NCI-H1092 (cell line): ENCODE measurements around the gene PTGES3L.
A peak's percentile ranks its signal among the peaks of the same experiment; 100 is the strongest.

Experiments used
- DNase-seq: peaks from one replicate; lab custom pipeline; 2025; lab: John Stamatoyannopoulos, UW

The PTGES3L gene

DNA sequence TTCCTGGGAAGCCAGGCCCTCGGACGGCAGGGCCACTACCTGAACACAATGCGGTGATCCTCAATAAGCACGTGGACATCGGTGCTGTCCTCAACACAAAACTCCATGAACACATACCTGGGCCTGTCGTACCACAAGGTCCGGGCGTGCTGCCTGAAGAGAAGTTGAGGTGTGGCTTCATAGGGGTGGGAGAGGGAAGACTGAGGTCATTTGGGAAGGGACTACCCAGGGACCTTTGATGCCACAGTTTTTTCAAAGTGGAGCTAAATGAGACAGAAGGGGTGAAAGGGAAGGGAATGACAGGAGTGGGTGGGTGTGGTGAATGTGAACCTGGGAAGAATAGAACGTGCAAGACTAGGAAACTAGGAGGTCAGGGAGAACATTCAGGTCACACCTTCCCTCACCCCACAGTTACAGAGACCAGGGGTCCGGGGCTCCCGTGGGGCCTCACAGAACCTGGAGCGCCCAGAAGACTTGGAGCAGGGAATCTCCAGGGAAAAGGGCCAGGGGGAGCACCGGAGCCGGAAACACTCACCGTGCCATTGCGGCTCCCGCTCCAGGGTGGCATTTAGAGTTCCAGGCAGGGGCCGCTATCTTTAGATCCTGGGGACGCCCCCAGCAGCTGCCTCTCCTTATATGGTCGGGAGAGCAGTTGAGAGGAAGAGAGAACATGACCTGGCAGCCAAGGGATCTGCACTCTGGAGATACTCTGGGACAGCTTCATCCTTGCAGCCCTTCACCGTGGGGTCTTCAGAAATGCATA, at the start of gene PTGES3L:
TSS of gene PTGES3L (minus strand) at position 570 of the 763 bp plus-strand sequence. CDS start at position 543, 27 bp downstream.
- peak; percentile 72 for DNase-seq

DNA sequence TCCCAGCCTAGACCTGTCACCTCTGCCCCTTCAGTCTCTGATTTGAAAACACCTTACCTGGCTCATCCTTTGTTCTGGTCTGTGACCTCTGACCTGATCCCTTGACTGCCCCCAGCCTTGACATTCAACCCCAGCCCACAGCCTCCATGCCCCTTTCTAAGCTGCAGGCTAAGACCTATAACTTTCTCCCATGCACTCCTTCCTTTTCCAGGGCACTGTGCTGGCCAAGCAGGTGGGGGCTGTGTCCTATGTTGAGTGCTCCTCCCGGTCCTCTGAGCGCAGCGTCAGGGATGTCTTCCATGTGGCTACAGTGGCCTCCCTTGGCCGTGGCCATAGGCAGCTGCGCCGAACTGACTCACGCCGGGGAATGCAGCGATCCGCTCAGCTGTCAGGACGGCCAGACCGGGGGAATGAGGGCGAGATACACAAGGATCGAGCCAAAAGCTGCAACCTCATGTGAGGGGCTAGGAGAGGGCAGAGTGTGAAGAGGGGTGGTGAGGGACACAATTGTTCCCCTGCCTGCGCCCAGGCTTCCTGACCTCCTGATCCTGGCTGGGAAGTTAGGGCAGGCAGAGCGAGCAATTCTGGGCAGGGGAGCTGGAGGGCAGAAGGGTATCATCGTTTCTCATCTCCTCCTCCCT, 48.5 kb upstream of the PTGES3L start:
- no peak for DNase-seq

DNA sequence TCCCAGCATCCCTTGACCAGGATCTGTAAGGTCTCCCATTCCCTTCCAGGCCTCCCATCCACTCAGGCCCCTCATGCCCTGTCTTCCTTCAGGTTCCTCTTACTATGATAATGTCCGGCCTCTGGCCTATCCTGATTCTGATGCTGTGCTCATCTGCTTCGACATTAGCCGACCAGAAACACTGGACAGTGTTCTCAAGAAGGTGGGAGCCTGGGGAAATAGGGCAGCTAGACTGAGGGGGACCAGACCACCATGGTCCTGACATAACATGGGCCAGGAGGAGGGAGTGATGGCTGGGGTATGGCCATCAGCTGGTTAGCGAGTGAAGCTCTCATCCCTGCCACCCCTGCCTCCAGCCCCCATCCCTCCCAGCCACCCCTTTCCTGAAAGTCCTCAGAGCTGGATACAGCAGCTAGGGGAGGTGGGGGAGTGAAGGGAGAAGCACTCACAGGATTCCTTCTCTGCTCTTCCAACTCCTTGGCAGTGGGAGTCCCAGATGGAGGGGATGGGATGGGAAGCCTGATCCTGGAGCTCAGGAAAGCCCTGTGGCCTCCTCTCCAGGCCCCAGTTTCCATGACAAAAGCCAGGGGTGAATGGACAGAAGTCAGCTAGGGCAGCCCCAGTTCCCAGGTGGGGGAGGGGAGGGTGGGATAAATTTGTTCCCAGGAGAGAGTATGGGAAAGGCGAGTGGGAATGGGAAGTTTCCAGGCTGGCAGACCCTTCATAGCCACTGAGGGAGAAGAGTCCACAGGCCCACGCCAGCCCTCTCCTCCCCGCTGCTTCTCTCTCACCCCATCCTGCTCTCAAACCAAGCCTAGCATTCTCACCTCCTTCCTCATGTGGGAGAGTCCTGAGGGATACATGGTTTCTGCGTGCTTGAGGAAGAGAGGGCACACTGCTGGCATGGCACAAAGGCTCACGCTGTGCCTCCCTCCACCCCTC, 47.5 kb upstream of the PTGES3L start:
- DNase-seq = no peak

DNA sequence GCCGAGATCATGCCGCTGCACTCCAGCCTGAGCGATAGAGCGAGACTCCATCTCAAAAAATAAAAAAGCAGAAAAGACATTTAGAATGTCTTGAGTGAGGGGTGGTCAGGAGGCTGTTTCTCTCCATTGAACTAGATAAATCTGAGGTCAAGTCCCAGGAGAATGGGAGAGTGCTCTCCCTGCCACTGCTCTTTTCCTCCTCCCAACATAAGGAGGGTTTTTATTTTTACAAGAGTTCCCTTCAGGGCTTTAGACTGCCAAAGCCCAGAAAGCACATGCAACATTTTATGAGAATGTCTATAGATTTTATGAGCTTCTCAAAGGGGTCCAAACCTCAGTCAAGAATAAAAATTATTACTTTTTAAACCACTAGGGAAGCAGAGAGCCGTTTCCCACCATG, 46.7 kb upstream of the PTGES3L start:
- DNase-seq = no peak

GRCh38 chr17:43025766-43026537, 46.1 kb upstream of the PTGES3L start:
- no peak for DNase-seq

DNA sequence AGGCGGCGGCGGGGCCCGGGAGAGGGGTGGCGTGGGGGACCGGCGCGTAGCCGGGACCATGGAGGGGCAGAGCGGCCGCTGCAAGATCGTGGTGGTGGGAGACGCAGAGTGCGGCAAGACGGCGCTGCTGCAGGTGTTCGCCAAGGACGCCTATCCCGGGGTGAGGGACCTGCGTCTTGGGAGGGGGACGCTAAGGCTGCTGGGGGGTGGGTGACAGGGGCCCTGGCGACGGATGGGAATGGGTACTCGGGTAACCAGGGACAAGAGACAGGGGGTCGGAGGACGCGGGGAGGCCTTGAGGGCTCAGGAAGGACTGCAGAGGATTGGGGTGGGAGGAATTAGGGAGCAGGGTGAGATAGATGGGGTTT, 45.4 kb upstream of the PTGES3L start:
- no peak for DNase-seq

- DNase-seq = peak; percentile 90
Measured at GRCh38 chr17:43024407-43025289, 44.8 kb upstream of the PTGES3L start, which contains the start of gene RND2. Gene RND2, plus strand, starts transcription at chr17:43025231. Its CDS starts 117 bp downstream, at chr17:43025348.

- peak; percentile 56 for DNase-seq
Measured at GRCh38 chr17:43021741-43022512, 42.0 kb upstream of the PTGES3L start, which contains the start of gene VAT1. Gene VAT1, minus strand, starts transcription at chr17:43022385. Its CDS starts 63 bp downstream, at chr17:43022322.

DNA sequence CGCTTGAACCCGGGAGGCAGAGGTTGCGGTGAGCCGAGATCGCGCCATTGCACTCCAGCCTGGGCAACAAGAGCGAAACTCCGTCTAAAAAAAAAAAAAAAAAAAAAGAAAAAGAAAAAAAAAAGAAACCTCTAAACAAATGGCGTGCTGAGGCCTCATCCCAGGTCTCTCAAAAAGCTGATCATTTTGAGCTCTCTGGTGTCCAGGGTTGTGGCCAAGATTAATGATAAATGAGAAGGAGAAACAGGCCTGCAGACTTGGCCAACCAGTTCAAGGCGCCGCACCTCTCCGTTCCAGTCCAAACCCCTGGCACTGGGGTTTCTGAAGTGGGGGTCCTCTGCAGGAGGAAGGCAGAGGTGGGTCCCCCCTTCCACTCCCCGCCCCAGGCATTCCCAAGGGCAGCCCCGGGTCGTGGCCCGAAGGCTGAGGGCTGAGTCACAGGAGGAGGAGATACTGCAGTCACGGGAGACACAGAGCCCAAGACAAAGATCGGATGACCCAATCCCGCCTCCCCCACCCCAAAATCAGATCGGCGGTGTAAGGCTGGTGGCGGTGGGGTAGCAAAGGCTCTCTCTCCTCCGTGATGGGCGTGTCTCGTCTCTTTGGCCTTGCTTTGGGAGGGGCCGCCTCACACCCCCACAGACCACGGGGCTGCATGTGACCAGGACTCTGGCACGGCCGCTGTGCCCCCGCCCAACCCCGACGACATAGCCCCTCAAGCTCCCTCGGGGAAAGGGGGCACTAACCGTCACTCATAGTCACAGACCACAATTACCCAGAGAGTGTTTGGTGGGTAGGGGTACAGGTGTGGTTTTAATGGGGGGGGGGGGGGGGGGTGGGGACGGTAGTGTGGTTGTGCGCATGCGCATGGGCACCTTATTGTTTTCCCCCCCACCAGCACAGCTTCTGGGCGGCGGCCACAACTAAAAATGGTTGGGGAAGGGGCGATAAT, 41.2 kb upstream of the PTGES3L start:
- DNase-seq = no peak

GRCh38 chr17:43020030-43020621, 40.2 kb upstream of the PTGES3L start:
- no peak for DNase-seq

- DNase-seq = no peak
Measured at GRCh38 chr17:43019418-43019817, 39.5 kb upstream of the PTGES3L start.

GRCh38 chr17:43018932-43019331, 39.1 kb upstream of the PTGES3L start:
- no peak for DNase-seq

DNA sequence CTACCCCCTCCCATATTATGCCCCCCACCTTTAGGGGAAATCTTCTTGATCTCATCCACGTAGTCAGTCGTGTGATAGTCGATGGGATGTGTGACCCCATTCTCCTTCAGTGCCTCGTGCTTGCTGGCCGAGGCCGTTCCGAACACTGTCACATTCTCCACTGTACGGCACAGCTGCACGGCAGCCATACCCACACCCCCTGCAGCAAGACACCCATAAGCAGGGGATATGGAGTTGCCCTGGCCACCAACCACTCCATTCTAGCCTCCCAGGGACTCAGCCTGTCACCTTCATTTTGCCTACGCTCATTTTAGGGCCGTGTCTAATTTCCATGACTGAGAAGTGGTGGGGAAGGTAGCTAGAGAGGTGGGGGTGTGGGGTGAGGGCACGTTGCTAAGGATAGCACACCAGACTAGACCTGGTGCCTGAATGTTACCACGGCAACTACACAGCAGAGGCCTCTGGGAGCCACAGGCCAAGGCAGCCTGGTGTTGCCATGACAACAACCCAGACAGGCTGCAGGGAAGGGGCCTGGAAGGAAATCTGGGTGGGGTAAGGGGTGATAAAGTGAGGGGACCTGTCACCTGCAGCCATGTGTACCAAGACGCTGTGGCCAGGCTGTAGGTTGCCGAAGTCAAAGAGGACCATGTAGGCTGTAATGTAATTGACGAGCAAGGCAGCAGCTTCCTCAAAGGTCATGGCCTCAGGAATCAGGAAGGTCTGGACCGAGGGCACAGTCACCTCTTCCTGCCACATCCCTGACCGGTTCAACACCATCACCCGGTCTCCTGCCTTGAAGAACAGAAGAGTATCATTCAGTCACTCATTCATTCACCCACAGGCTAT, 38.4 kb upstream of the PTGES3L start:
- DNase-seq = no peak

DNA sequence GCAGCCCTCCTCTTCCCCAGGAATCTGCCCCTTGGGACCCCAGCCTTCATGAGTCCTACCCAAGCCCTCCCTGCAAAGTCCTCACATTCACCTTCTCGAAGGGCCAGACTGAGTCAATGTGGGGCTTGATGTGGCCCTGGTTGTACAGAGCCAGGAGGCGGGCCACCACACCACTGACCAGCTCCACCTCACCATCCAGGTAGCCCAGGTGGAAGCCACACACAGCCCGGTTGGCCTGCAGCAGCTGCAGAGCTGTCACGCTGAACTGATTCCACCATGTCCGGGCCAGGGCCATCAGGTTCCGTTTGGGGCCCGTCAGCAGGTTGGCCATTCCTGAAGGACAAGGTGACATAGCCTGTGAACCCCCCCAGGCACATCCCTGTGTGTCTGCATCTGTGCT, 36.3 kb upstream of the PTGES3L start:
- DNase-seq = no peak

DNA sequence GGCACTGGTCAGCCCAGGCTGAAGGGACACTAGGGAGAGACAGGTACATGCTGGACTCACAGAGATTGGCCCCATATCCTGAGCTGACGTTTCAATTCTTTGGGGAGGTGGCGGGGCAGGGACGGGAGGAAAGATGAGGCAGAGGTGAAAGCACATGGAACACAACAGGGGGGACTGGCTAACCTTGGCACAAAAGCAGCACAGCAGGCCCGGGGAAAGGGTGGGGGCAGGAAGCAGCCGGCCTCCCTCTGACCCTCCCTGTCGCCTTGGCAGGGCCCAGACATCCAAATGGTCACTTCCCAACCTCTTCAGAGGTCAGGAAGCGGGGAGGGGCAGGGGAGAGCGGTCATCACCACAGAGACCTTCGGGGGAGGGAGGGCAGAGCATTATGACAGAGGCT, 35.7 kb upstream of the PTGES3L start:
- DNase-seq = no peak

DNA sequence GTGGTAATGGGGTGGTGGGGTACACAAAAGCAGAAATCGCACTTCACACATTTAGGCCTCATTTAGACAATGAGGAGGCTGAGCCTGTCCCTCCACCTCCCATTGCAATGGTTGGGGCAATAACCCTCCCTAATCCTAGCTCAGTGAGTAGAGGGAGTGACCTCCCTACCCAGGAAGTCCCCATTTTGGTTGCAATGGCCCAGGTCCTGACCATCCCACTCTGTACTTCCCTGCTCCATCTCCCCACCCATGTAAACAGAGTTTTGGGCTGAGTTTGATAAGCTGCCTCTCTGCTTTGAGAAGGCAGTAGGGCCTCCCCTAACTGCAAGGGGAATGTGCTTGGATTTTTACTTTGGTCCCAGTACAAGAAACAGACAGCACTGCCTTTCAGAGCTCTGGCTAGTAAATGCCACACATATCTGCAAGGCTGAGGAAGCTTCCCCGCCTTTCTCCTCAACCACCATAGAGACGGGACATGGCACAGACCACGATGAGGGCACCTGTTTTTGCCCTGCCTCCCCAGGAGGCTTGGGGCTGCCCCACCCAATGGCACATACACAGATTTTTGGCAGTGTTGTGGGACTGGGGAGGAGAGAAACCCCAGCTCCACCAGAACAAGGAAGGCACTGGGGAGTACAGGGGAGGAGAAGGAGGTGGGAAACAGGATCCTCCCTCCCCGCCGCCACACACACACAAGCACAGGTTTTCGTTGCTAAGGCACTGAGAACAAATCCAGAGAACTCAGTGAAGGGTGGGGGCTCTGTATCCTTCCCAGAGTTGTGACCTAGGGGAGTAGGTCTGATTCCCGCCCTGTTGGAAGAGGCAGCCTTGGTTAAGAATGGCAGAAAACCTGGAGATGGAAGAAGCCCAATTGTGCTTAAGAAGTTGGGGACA, 35.0 kb upstream of the PTGES3L start:
- DNase-seq = no peak
